ENCODE measurements around the gene SOAT2.

The SOAT2 gene

GRCh38 chr12:53077030-53077429 lies 26.3 kb upstream of the SOAT2 start:
- DNase-seq (ENCODE audit: low read depth) = no peak
- no peak overlapping the region for H3K4me3 ChIP-seq (ENCODE audit: low read length)
- TF ChIP-seq, protein P1, sequence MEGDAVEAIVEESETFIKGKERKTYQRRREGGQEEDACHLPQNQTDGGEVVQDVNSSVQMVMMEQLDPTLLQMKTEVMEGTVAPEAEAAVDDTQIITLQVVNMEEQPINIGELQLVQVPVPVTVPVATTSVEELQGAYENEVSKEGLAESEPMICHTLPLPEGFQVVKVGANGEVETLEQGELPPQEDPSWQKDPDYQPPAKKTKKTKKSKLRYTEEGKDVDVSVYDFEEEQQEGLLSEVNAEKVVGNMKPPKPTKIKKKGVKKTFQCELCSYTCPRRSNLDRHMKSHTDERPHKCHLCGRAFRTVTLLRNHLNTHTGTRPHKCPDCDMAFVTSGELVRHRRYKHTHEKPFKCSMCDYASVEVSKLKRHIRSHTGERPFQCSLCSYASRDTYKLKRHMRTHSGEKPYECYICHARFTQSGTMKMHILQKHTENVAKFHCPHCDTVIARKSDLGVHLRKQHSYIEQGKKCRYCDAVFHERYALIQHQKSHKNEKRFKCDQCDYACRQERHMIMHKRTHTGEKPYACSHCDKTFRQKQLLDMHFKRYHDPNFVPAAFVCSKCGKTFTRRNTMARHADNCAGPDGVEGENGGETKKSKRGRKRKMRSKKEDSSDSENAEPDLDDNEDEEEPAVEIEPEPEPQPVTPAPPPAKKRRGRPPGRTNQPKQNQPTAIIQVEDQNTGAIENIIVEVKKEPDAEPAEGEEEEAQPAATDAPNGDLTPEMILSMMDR (IDR thresholded peaks at IDR 0.05; ENCODE audit: insufficient read depth, low read depth, low read length, missing control alignments) = no peak

DNA sequence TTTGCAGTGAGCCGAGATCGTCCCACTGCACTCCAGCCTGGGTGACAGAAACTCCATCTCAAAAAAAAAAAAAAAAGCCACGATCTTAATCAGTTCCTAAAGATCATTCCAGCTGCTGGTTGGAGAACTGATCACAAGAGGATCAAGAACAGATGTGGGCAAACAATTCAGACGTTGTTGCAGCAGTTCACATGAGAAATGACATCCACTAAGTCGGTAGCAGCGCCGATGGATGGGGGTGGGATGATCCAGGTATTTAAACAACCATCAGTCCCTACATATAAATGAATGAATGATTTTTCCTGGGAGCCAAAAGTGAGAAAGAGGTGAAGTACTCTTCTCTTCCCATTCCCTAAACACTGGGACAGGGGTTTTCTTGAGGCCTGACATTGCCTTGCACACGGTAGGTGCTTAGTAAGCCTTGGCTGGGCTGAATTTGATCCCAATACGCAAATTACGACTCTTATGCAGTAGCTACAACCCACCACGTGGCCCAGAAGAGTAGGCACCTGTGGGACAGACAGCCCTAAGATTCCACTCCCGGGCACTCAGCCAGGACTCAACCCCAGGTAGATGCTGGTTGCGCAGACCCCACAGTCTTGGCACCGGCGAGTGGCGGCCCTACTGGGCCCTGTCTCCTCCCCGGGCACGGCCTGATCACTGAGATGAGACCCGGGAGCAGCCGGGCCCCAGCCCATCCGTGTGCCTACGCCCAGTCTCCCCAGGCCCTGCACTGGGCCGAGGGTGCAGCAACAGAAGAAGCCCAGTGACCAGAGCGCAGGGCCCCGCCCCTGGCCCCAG lies 24.7 kb upstream of the SOAT2 start:
- H3K4me3 ChIP-seq (ENCODE audit: low read length) = peak overlapping the region; percentile 68
- TF ChIP-seq, protein P1 (IDR thresholded peaks at IDR 0.05; ENCODE audit: insufficient read depth, low read depth, low read length, missing control alignments) = peak; percentile 5
- DNase-seq (ENCODE audit: low read depth) = peak; percentile 43

GRCh38 chr12:53079226-53080117 lies 23.8 kb upstream of the SOAT2 start, which contains the start of gene SPRYD3:
Gene SPRYD3, minus strand, starts transcription at chr12:53079390. Its CDS starts 57 bp downstream, at chr12:53079333.
- peak within 1 kb of the TSS; percentile 68 for H3K4me3 ChIP-seq (ENCODE audit: low read length)
- peak; percentile 96 for DNase-seq (ENCODE audit: low read depth)
- TF ChIP-seq, protein P1 (IDR thresholded peaks at IDR 0.05; ENCODE audit: insufficient read depth, low read depth, low read length, missing control alignments) = no peak

- no peak for DNase-seq (ENCODE audit: low read depth)
- no peak overlapping the region for H3K4me3 ChIP-seq (ENCODE audit: low read length)
- TF ChIP-seq, protein P1 (IDR thresholded peaks at IDR 0.05; ENCODE audit: insufficient read depth, low read depth, low read length, missing control alignments) = no peak
Observed at GRCh38 chr12:53082637-53083175, 20.6 kb upstream of the SOAT2 start.

GRCh38 chr12:53086361-53086760 lies 16.9 kb upstream of the SOAT2 start:
- TF ChIP-seq, protein P1 (IDR thresholded peaks at IDR 0.05; ENCODE audit: insufficient read depth, low read depth, low read length, missing control alignments) = no peak
- DNase-seq (ENCODE audit: low read depth) = no peak
- H3K4me3 ChIP-seq (ENCODE audit: low read length) = no peak overlapping the region

DNA sequence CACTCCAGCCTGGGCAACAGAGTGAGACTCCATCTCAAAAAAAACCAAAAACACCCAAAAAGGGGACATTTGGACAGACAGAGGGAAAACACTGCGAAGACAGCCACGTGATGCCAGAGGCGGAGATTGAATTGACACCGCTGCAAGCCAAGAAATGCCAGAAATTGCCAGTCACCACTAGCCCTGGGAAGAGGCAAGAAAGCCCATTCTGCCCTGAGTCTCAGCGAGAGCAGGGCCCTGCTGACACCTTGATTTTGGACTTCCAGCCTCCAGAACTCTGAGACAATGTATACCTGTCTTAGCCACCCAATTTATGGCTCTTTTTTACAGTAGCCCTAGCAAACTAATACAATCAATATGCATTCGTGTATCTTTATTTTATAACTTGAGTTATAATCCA lies 13.2 kb upstream of the SOAT2 start:
- TF ChIP-seq, protein P1 (IDR thresholded peaks at IDR 0.05; ENCODE audit: insufficient read depth, low read depth, low read length, missing control alignments) = no peak
- no peak for DNase-seq (ENCODE audit: low read depth)
- no peak overlapping the region for H3K4me3 ChIP-seq (ENCODE audit: low read length)
